Measurements from ENCODE around the gene CNTN4. TPM values are rescaled to one million over a fixed set of nuclear protein-coding genes. Genes with fewer than 3 reads are reported as not detected.

The CNTN4 gene
- total RNA-seq, 1 donor from 2014 or later, result 5.2 TPM

- Histone ChIP-seq H3K4me1 (no peaks in the 10 kb centered on the region), H3K9me3 (ENCODE audit: low read depth) (no peaks in the 10 kb centered on the region), H3F3A (ENCODE audit: low read depth) (no peaks in the 10 kb centered on the region), H3K4me3 (no peak overlapping the region), H3K4me2 (no peak overlapping the region), H3K27ac (no peak overlapping the region), H3K27me3 (no peaks in the 10 kb centered on the region), H4K20me1 (ENCODE audit: low read depth) (no peaks in the 10 kb centered on the region), H2AFZ (replicated peaks) (no peak overlapping the region), H3K79me2 (ENCODE audit: low read depth) (no peaks in the 10 kb centered on the region), H3K36me3 (no peaks in the 10 kb centered on the region), H3K9ac (no peak overlapping the region)
- Mint-ChIP-seq H3K27ac (no peak overlapping the region), H3K4me3 (no peak overlapping the region), H3K36me3 (no peaks in the 10 kb centered on the region), H3K27me3 (ENCODE audit: insufficient read depth, low read depth) (no peaks in the 10 kb centered on the region), H3K9me3 (no peaks in the 10 kb centered on the region), H3K4me1 (no peaks in the 10 kb centered on the region)
- TF ChIP-seq EZH2phosphoT487 (IDR thresholded peaks at IDR 0.05) (no peak), EZH2 (IDR thresholded peaks at IDR 0.05) (no peak)
- TF ChIP-seq, protein P1, sequence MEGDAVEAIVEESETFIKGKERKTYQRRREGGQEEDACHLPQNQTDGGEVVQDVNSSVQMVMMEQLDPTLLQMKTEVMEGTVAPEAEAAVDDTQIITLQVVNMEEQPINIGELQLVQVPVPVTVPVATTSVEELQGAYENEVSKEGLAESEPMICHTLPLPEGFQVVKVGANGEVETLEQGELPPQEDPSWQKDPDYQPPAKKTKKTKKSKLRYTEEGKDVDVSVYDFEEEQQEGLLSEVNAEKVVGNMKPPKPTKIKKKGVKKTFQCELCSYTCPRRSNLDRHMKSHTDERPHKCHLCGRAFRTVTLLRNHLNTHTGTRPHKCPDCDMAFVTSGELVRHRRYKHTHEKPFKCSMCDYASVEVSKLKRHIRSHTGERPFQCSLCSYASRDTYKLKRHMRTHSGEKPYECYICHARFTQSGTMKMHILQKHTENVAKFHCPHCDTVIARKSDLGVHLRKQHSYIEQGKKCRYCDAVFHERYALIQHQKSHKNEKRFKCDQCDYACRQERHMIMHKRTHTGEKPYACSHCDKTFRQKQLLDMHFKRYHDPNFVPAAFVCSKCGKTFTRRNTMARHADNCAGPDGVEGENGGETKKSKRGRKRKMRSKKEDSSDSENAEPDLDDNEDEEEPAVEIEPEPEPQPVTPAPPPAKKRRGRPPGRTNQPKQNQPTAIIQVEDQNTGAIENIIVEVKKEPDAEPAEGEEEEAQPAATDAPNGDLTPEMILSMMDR (IDR thresholded peaks at IDR 0.05), result no peak
- no peak for DNase-seq (ENCODE audit: low spot score)
Observed at GRCh38 chr3:2391896-2392295, 293.2 kb downstream of the CNTN4 start.

DNA sequence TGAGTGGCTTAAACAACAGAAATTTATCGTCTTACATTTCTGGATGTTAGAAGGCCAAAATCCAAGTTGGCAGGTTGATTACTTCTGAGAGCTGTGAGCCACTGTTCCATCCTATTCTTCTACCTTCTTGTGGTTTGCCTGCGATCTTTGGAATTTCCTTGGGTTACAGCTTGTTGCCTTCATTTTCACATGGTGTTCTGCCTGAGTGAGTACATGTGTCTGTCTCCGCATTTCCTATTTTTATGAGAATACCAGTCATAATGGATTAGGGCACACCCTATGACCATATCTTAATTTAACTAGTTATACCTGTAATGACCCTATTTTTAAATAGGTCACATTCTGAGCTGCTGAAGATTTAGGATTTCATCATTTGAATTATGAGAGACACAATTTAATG, 294.3 kb downstream of the CNTN4 start:
- H3K27ac Mint-ChIP-seq, result no peak overlapping the region

GRCh38 chr3:2415083-2415482, 316.4 kb downstream of the CNTN4 start:
- H3K27ac ChIP-seq, result no peak overlapping the region
- H3F3A ChIP-seq (ENCODE audit: low read depth), result no peaks in the 10 kb centered on the region
- no peak overlapping the region for H2AFZ ChIP-seq (replicated peaks)
- Mint-ChIP-seq H3K4me1 (peaks cover 3% of the 10 kb centered on the region), H3K36me3 (no peaks in the 10 kb centered on the region), H3K27ac (no peak overlapping the region), H3K9me3 (no peaks in the 10 kb centered on the region), H3K27me3 (ENCODE audit: insufficient read depth, low read depth) (no peaks in the 10 kb centered on the region), H3K4me3 (no peak overlapping the region)
- no peak overlapping the region for H3K9ac ChIP-seq
- H3K79me2 ChIP-seq (ENCODE audit: low read depth), result no peaks in the 10 kb centered on the region
- no peaks in the 10 kb centered on the region for H3K36me3 ChIP-seq
- no peaks in the 10 kb centered on the region for H3K27me3 ChIP-seq
- TF ChIP-seq EZH2phosphoT487 (IDR thresholded peaks at IDR 0.05) (no peak), EZH2 (IDR thresholded peaks at IDR 0.05) (no peak)
- TF ChIP-seq, protein P1 (IDR thresholded peaks at IDR 0.05), result no peak
- no peak for DNase-seq (ENCODE audit: low spot score)
- H3K4me3 ChIP-seq, result no peak overlapping the region
- H3K4me2 ChIP-seq, result no peak overlapping the region
- H3K9me3 ChIP-seq (ENCODE audit: low read depth), result no peaks in the 10 kb centered on the region
- H4K20me1 ChIP-seq (ENCODE audit: low read depth), result no peaks in the 10 kb centered on the region
- H3K4me1 ChIP-seq, result no peaks in the 10 kb centered on the region

More for the DNA sequence above, 294.3 kb downstream of the CNTN4 start:
- Mint-ChIP-seq H3K4me1 (no peaks in the 10 kb centered on the region), H3K9me3 (no peaks in the 10 kb centered on the region), H3K36me3 (no peaks in the 10 kb centered on the region), H3K4me3 (no peak overlapping the region), H3K27me3 (ENCODE audit: insufficient read depth, low read depth) (no peaks in the 10 kb centered on the region)
- Histone ChIP-seq H3K79me2 (ENCODE audit: low read depth) (no peaks in the 10 kb centered on the region), H3F3A (ENCODE audit: low read depth) (no peaks in the 10 kb centered on the region), H3K27me3 (no peaks in the 10 kb centered on the region), H3K36me3 (no peaks in the 10 kb centered on the region), H3K4me2 (no peak overlapping the region), H2AFZ (replicated peaks) (no peak overlapping the region), H3K4me3 (no peak overlapping the region), H3K9ac (no peak overlapping the region), H3K9me3 (ENCODE audit: low read depth) (no peaks in the 10 kb centered on the region), H4K20me1 (ENCODE audit: low read depth) (no peaks in the 10 kb centered on the region), H3K27ac (no peak overlapping the region), H3K4me1 (no peaks in the 10 kb centered on the region)
- no peak for DNase-seq (ENCODE audit: low spot score)
- TF ChIP-seq EZH2phosphoT487 (IDR thresholded peaks at IDR 0.05) (no peak), EZH2 (IDR thresholded peaks at IDR 0.05) (no peak)
- TF ChIP-seq, protein P1 (IDR thresholded peaks at IDR 0.05), result no peak
